ENCODE data around the gene SMCO4. TPM values are rescaled to one million over a fixed set of nuclear protein-coding genes. Genes with fewer than 3 reads are reported as not detected.
"Not testable (repeated sequence)": the region's sequence is repeated elsewhere in the genome, so short reads cannot be mapped to it uniquely, and the experiment has no call there.

SMCO4 gene
- total RNA-seq, 2 experiments from 2014 or later: 5.0 to 9.4 TPM

- H3K27ac Mint-ChIP-seq: no peak overlapping the region
- ChIA-PET POLR2A (no interaction called here), CTCF (no interaction called here)
- intact Hi-C loops (cut with micrococcal nuclease): no loop called here
- no peak overlapping the region for H3K4me3 Mint-ChIP-seq
- H3K4me1 Mint-ChIP-seq (ENCODE audit: low read depth): no peaks in the 10 kb centered on the region
- ATAC-seq: no peak
- peaks cover 6% of the 10 kb centered on the region for H3K27me3 Mint-ChIP-seq
- no peak for DNase-seq
- TF ChIP-seq CTCF (IDR thresholded peaks at IDR 0.05): no peak
- H3K36me3 Mint-ChIP-seq (ENCODE audit: low read depth): no peaks in the 10 kb centered on the region
- H3K9me3 Mint-ChIP-seq: no peaks in the 10 kb centered on the region
Measured at GRCh38 chr11:93458286-93458685, 84.9 kb downstream of the SMCO4 start.

GRCh38 chr11:93444617-93445073, 98.5 kb downstream of the SMCO4 start:
- POLR2A ChIA-PET: interaction anchor here (0.6 kb wide), 2 partner anchors 31 to 267 kb away, joined by 3 read pairs; no protein-coding TSS in a partner anchor
- H3K27ac Mint-ChIP-seq: no peak overlapping the region
- peak; percentile 70 for DNase-seq
- CTCF ChIA-PET: no interaction called here
- H3K27me3 Mint-ChIP-seq: peaks cover 2% of the 10 kb centered on the region
- no peak for TF ChIP-seq CTCF (IDR thresholded peaks at IDR 0.05)
- intact Hi-C loops (cut with micrococcal nuclease): no loop called here
- ATAC-seq: peak; percentile 62
- no peaks in the 10 kb centered on the region for H3K36me3 Mint-ChIP-seq (ENCODE audit: low read depth)
- no peaks in the 10 kb centered on the region for H3K4me1 Mint-ChIP-seq (ENCODE audit: low read depth)
- no peak overlapping the region for H3K4me3 Mint-ChIP-seq
- H3K9me3 Mint-ChIP-seq: peaks cover 2% of the 10 kb centered on the region

DNA sequence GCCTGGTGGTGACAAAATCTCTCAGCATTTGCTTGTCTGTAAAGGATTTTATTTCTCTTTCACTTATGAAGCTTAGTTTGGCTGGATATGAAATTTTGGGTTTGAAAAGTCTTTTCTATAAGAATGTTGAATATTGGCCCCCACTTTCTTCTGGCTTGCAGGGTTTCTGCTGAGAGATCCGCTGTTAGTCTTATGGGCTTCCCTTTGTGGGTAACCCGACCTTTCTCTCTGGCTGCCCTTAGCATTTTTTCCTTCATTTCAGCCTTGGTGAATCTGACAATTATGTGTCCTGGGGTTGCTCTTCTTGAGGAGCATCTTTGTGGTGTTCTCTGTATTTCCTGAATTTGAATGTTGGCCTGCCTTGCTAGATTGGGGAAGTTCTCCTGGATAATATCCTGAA, 100.0 kb downstream of the SMCO4 start:
- POLR2A ChIA-PET; CTCF ChIA-PET; H3K36me3 Mint-ChIP-seq (ENCODE audit: low read depth); H3K4me3 Mint-ChIP-seq; DNase-seq; H3K27me3 Mint-ChIP-seq; H3K27ac Mint-ChIP-seq; intact Hi-C loops (cut with micrococcal nuclease); H3K4me1 Mint-ChIP-seq (ENCODE audit: low read depth); ATAC-seq; H3K9me3 Mint-ChIP-seq: not testable (repeated sequence)

GRCh38 chr11:93432247-93432646, 110.9 kb downstream of the SMCO4 start:
- no peaks in the 10 kb centered on the region for H3K4me1 Mint-ChIP-seq (ENCODE audit: low read depth)
- H3K9me3 Mint-ChIP-seq: peaks cover 2% of the 10 kb centered on the region
- no peak overlapping the region for H3K4me3 Mint-ChIP-seq
- no peaks in the 10 kb centered on the region for H3K27me3 Mint-ChIP-seq
- TF ChIP-seq CTCF (IDR thresholded peaks at IDR 0.05): no peak
- intact Hi-C loops (cut with micrococcal nuclease): no loop called here
- no peak overlapping the region for H3K27ac Mint-ChIP-seq
- POLR2A ChIA-PET: interaction anchor here (1.3 kb wide), 1 partner anchor 46 kb away, joined by 3 read pairs; no protein-coding TSS in a partner anchor
- DNase-seq: no peak
- no peaks in the 10 kb centered on the region for H3K36me3 Mint-ChIP-seq (ENCODE audit: low read depth)
- CTCF ChIA-PET: no interaction called here
- no peak for ATAC-seq

Other genes starting within 250 kb of the SMCO4 start
- gene DEUP1, start 212.6 kb downstream of the SMCO4 start, total RNA-seq: not detected
- gene CEP295, start 118.3 kb upstream of the SMCO4 start, total RNA-seq: 10 to 100 TPM; 25.4 to 26.5 TPM
- 100 to 1,000 TPM; 334 to 344 TPM for gene TAF1D, start 198.1 kb upstream of the SMCO4 start, total RNA-seq
- gene C11orf54, start 198.3 kb upstream of the SMCO4 start, total RNA-seq: 10 to 100 TPM; 17.0 to 18.9 TPM
- 10 to 100 TPM; 30.1 to 31.3 TPM for gene MED17, start 240.9 kb upstream of the SMCO4 start, total RNA-seq